Stimulated activated CD4-positive, alpha-beta T cell treated with anti-CD3 and anti-CD28 coated beads, Interleukin-4, amount 100 ng/mL, for 1 hour (primary cell): ENCODE measurements around the gene CACNA1B.

ENCODE experiments used
- DNase-seq: peaks from one replicate; pipeline ENCODE4 v3.0.0-alpha.2; 2020

Gene CACNA1B

DNA sequence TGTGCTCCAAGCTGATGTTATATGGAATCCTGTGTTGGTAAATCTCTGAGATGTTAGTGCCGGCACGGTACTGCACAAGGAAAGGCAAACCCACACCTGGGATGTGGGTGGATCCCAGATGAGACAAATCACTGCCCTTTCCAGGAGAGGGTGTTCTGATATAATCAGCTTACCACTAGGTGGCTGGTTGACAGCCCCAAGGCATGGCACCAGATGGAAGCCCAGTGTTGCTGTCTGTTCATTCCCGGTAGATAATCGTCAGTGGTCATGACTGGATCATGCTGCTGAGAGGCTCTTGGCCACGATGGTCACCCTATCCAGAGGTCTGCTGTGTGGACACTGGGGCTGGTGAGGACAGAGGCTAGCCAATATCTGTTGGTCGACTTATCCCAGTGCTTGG is 184.0 kb downstream of the CACNA1B start:
- DNase-seq, result no peak

- no peak for DNase-seq
Measured at GRCh38 chr9:138062196-138062595, 184.6 kb downstream of the CACNA1B start.

GRCh38 chr9:138063033-138063432 is 185.5 kb downstream of the CACNA1B start:
- no peak for DNase-seq

- DNase-seq, result no peak
Measured at GRCh38 chr9:138063785-138064184, 186.2 kb downstream of the CACNA1B start.

DNA sequence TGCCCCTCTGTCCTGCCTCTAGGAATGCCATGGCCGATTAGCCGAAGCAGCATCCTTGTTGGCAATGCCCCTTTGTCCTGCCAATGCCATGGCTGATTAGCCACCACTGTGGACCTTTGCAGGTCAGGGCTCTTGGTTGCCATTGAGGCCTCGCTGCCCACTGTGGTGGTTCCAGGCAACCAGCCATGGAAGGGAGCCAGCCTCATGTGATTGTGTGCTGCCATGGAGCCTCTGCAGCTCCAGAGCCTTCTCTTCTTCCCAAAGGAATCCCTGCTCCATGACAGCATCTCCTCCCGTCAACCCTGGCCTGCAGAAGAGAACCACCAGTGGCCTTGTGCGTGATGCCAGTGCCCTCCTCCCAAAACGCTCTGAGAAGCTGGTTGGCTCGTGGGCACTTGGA is 187.0 kb downstream of the CACNA1B start:
- DNase-seq, result no peak

GRCh38 chr9:138065287-138065686 is 187.7 kb downstream of the CACNA1B start:
- DNase-seq, result no peak

GRCh38 chr9:138066049-138066448 is 188.5 kb downstream of the CACNA1B start:
- DNase-seq, result no peak

- no peak for DNase-seq
Measured at GRCh38 chr9:138067613-138068367, 190.2 kb downstream of the CACNA1B start.

GRCh38 chr9:138068601-138069035 is 191.0 kb downstream of the CACNA1B start:
- DNase-seq, result no peak

- no peak for DNase-seq
Measured at GRCh38 chr9:138069731-138070456, 192.3 kb downstream of the CACNA1B start.

DNA sequence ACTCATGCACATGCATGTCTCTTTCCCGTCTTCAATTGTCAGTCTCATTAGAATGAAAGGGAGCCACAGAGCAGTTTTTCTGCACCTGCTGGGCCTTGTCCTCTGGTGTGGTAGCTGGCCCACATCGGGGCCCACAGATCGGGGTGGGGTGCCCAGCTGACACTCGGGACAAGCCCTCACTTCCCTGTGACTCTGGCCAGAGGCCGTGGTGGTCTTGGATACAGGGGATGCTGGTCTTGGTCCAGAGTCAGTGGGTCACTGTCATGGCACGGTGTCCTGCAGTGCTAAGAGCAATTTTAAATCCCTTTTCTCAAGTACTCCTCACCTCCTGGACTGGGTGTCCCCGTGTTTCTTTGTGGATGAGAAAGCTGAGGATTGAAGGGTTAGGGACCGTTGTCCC is 193.2 kb downstream of the CACNA1B start:
- DNase-seq, result no peak

DNA sequence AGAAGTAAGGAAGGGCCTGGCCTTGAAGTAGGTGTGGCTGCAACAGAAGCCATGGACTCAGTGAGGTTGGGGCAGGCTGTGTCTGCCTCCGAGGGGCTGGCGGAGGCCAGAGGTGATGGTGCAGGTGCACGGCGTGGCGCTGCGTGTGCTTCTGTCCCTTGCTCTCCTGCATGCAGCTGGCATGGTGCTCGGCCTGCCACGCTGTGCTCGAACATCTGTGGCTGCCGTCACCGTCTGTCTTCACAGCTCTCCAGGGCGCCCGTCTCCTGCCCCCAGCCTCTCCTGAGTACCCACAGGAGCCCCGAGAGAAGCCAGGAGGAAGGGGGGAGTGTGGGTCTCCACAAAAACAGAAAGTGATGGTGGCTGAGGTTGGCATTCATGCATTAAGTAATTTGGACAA is 193.7 kb downstream of the CACNA1B start:
- no peak for DNase-seq

DNA sequence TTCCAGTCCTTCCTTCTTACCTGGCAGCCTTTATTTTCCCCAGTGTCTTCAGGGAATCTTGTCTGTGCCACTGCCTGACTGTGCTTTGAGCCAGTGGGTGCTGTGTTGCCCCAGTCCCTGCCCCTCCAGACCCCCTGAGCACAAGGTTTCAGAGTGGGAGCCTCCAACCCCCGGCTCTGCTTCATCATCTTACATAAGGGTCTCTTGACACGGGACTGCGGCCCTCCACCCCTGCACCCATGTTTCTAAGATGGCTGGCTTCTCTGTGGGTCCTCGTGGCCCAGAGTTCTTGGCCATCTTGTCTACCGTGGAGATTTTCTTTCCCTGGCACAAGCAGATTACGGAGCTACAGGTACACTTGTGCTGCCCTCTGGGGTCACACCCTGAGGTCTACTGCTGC is 194.1 kb downstream of the CACNA1B start:
- DNase-seq, result no peak

DNA sequence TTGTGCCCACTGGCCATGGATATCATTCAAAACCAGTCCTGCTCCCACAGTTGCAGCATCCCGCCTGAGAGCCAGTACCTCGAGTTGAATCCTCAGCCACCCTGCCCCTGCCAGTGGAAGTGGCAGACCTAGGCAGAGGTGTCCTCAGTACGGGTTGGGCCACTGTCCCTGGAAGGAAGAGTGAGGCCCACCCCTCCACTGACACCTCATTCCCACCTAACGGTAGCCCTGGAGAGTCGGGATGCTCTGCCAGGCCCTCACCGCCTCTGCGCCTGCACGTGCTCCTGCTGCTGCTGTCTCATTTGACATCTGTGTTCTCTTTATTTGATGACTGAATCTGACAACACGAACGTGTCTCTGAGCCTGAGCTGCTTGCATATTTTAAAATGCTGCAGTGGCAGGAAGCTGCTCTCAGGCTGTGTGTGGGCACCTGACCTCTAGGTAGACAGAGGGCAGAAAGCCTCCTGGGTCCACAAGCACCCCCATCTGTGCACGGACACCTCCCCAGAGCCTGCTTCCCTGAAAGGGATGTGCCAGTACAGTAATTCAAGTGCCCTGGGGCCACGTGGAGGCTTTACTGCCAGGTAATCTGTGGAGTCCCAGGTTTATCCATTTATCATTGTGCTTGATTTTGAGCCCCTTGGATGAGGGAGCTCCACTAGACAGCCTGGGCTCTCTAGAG is 194.7 kb downstream of the CACNA1B start:
- DNase-seq, result no peak

- no peak for DNase-seq
Measured at GRCh38 chr9:138072897-138073296, 195.3 kb downstream of the CACNA1B start.

DNA sequence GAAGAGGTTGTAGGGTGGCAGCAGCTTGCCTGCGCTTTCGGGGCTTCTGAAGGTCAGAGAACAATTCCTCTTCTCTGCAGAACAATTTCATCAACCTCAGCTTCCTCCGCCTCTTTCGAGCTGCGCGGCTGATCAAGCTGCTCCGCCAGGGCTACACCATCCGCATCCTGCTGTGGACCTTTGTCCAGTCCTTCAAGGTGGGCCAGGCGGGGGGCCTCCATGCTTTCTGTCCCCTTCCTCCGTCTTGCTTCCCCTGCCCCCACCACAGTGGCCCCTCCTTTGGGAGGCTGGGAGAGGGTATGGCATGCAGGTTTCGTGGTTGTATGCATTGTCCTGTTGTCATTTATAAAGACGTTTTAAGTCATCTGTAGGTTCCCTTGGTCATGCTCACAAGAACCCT is 195.8 kb downstream of the CACNA1B start:
- DNase-seq, result no peak

- no peak for DNase-seq
Measured at GRCh38 chr9:138073808-138074207, 196.2 kb downstream of the CACNA1B start.

- DNase-seq, result no peak
Measured at GRCh38 chr9:138074516-138074915, 196.9 kb downstream of the CACNA1B start.

DNA sequence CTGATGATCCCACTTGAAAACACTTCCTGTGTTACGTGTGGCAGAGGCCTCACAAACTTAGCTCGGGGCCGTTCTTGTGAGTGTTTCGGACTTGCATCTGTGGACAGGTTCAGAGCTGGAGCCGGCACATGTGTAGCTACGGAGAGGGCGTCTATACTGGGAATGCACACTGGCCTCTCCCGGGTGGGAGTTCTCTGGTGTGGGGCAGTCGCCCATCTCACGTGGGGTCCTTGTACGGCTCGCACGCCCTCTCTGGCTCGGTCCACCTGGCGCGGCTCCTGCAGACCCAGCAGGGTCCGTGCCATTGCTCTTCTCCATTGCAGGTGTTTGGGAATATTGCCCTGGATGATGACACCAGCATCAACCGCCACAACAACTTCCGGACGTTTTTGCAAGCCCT is 197.9 kb downstream of the CACNA1B start:
- no peak for DNase-seq

DNA sequence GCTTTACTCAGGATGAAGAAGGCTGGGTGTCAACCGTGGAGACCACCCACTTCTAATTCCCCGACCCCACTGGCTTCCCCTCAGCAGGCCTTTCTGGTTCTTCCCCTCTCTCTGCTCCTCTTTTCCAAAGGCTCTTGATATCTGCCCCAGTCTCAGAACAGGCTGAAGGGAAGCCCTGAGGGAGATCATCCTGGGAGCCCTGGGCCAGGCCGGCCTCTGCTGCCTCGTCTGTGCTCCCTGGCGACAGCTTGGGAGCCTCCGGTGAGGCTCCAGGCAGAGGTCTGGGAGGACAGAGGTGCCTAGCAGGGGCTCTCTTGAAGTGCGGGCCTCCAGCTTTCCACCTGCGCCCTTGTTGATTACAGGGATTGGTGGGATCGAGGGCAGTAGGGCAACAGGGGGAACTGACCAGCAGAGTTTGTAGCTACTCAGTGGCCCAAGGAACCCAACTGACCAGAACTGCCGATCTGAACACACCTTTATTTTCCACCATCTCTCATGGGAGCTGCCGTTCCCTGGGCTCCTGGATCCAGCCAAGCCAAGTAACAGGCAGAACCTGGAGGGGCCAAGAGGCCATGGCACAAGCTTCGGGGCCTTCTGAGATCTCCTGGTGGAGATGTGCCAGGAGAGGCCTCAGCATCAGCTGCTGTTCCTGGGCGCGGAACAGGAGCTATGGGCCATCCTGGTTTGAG is 198.5 kb downstream of the CACNA1B start:
- no peak for DNase-seq

DNA sequence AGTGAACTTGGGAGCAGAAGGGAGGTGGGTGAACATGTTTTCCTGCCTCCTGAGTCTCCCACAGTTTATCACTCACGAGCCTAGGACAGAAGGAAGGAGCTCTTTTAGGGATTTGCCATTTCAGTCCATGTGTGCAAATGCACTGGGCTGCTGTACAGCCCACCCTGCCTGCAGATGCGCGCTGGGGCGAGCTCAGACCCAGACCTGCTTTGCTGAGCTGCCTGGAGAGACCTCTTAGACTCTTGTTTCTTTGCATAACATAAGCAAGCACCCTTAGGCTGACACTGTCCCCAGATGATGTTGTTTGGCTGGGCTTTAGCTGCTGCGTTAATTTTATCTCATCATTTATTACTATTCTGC is 199.0 kb downstream of the CACNA1B start:
- no peak for DNase-seq

- no peak for DNase-seq
Measured at GRCh38 chr9:138077126-138077525, 199.5 kb downstream of the CACNA1B start.

DNA sequence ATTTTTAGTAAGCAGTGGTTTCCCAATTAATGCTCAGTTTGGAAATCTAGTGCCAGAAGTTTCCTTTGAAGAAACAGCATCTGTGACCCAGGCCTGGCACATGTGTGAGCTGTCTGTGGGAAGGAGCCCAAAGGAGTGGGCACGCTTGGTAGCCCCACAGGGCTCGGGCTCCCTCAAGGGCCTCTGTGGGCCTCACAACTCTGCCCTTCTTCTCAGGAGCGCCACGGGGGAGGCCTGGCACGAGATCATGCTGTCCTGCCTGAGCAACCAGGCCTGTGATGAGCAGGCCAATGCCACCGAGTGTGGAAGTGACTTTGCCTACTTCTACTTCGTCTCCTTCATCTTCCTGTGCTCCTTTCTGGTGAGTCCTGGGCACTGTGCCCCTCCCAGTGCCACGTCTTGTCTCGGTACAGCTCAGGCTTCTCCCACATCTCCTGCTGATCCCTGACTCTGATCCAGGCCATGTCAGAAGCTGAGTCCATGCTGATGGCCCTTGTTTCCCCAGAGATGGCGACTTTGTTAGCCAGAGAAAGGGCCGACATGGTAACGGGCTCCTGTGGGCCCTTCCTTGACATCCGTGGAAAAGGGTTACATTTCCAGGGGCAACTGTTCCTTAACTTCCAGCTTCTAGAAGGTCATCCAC is 200.4 kb downstream of the CACNA1B start:
- DNase-seq, result no peak
